IMR-90 (cell line): ENCODE measurements around the gene AFMID. TPM values are rescaled to one million over a fixed set of nuclear protein-coding genes. Genes with fewer than 3 reads are reported as not detected.

Experiments
- ATAC-seq: fragments of 200-7000 bp; cut with Tn5 transposase; 2 replicates; pipeline ENCODE4 v1.9.1; 2020; ENCODE audit warnings: low read depth, mild to moderate bottlenecking, moderate library complexity
- BruUV-seq: library from RNA; stranded (reverse); fragments of 400-500 nt; replicated peaks from 2 replicates; lab custom pipeline; 2021; lab: Mats Ljungman, UMichigan
- CTCF ChIA-PET: fragments of 300-600 bp; formaldehyde crosslinking; extraction: SDS; loops from one replicate; lab custom pipeline; 2021; ENCODE audit warnings: antibody characterized with exemption; lab: Yijun Ruan, JAX
- POLR2A ChIA-PET: fragments of 300-600 bp; sonication (Branson Sonifier 250); formaldehyde crosslinking; loops from one replicate; lab custom pipeline; 2022; ENCODE audit warnings: antibody characterized with exemption; ENCODE audit not compliant: unreplicated experiment; lab: Charles Lee
- DNase-seq: peaks from one replicate; pipeline ENCODE4 v3.0.0; 2013
- H2AFZ ChIP-seq: replicated peaks from 2 replicates; pipeline ENCODE3; 2013; ENCODE audit warnings: low read length, mild to moderate bottlenecking; ENCODE audit not compliant: poor library complexity
- H2AK5ac ChIP-seq: 2 replicates; pipeline ENCODE4 v1.6.1; 2013; ENCODE audit warnings: low read depth, low read length, inconsistent platforms
- H2AK9ac ChIP-seq: replicated peaks from 2 replicates; pipeline ENCODE3; 2013; ENCODE audit warnings: mild to moderate bottlenecking, low read depth, low read length, moderate library complexity; ENCODE audit not compliant: poor library complexity
- H2BK120ac ChIP-seq: 2 replicates; pipeline ENCODE4 v1.6.1; 2013; ENCODE audit warnings: low read depth, low read length, inconsistent platforms
- H2BK15ac ChIP-seq: 3 replicates; pipeline ENCODE4 v1.6.1; 2013; ENCODE audit warnings: low read depth, low read length, inconsistent platforms
- H2BK20ac ChIP-seq: 2 replicates; pipeline ENCODE4 v1.6.1; 2013; ENCODE audit warnings: low read depth, mild to moderate bottlenecking, inconsistent platforms, low read length, moderate library complexity
- H2BK5ac ChIP-seq: 2 replicates; pipeline ENCODE4 v1.6.1; 2013; ENCODE audit warnings: mild to moderate bottlenecking, low read depth, low read length, inconsistent platforms; ENCODE audit not compliant: poor library complexity, severe bottlenecking
- H3K14ac ChIP-seq: replicated peaks from 2 replicates; pipeline ENCODE4 v1.6.1; 2013; ENCODE audit warnings: low read depth, low read length, inconsistent platforms
- H3K18ac ChIP-seq: 2 replicates; pipeline ENCODE4 v1.6.1; 2013; ENCODE audit warnings: low read depth, low read length, control low read depth
- H3K23ac ChIP-seq: 2 replicates; pipeline ENCODE4 v1.6.1; 2013; ENCODE audit warnings: low read depth, low read length, inconsistent platforms
- H3K27ac ChIP-seq: 2 replicates; pipeline ENCODE4 v1.5.1; 2013; ENCODE audit warnings: mild to moderate bottlenecking, control low read depth, low read length; ENCODE audit not compliant: insufficient read depth
- H3K27me3 ChIP-seq: 2 replicates; pipeline ENCODE4 v1.6.1; 2013; ENCODE audit warnings: low read length; ENCODE audit not compliant: control insufficient read depth, insufficient read depth
- H3K36me3 ChIP-seq: 2 replicates; pipeline ENCODE4 v1.6.1; 2013; ENCODE audit warnings: low read length, mixed read lengths; ENCODE audit not compliant: control insufficient read depth, insufficient read depth
- H3K4ac ChIP-seq: 2 replicates; pipeline ENCODE4 v1.6.1; 2013; ENCODE audit warnings: low read depth, low read length, inconsistent platforms
- H3K4me1 ChIP-seq: 2 replicates; pipeline ENCODE4 v1.6.1; 2013; ENCODE audit warnings: low read length, mixed read lengths; ENCODE audit not compliant: control insufficient read depth, insufficient read depth
- H3K4me2 ChIP-seq: 2 replicates; pipeline ENCODE4 v1.6.1; 2013; ENCODE audit warnings: low read depth, mild to moderate bottlenecking, control low read depth, low read length, moderate library complexity
- H3K4me3 ChIP-seq: 2 replicates; pipeline ENCODE4 v1.5.1; 2013; ENCODE audit warnings: low read depth, mild to moderate bottlenecking, control low read depth, low read length, moderate library complexity; ENCODE audit not compliant: insufficient read depth
- H3K56ac ChIP-seq: 2 replicates; pipeline ENCODE4 v1.6.1; 2013; ENCODE audit warnings: low read length, inconsistent platforms; ENCODE audit not compliant: insufficient read depth; ENCODE audit errors: extremely low read depth
- H3K79me1 ChIP-seq, 2 experiments: 2 replicates each; pipeline ENCODE4 v1.6.1; 2013; ENCODE audit warnings: low read length in 2 of 2, inconsistent platforms in 1 of 2, low read depth in 1 of 2
- H3K9ac ChIP-seq: 2 replicates; pipeline ENCODE4 v1.6.1; 2013; ENCODE audit warnings: low read depth, low read length, control low read depth
- H3K9me1 ChIP-seq: 2 replicates; pipeline ENCODE4 v1.6.1; 2013; ENCODE audit warnings: low read length, inconsistent platforms; ENCODE audit not compliant: insufficient read depth
- H3K9me3 ChIP-seq: 2 replicates; pipeline ENCODE4 v1.6.1; 2013; ENCODE audit warnings: low read length; ENCODE audit not compliant: control insufficient read depth, insufficient read depth
- H4K20me1 ChIP-seq: 2 replicates; pipeline ENCODE4 v1.6.1; 2013; ENCODE audit warnings: low read length, inconsistent platforms; ENCODE audit not compliant: insufficient read depth
- H4K5ac ChIP-seq: 2 replicates; pipeline ENCODE4 v1.6.1; 2013; ENCODE audit warnings: mild to moderate bottlenecking, low read depth, low read length, control low read depth
- H4K8ac ChIP-seq, 2 experiments: 2 replicates each; pipeline ENCODE4 v1.6.1; 2013; ENCODE audit warnings: low read depth in 2 of 2, low read length in 2 of 2, control low read depth in 1 of 2, inconsistent platforms in 1 of 2
- H4K91ac ChIP-seq: 2 replicates; pipeline ENCODE4 v1.6.1; 2013; ENCODE audit warnings: low read depth, low read length, inconsistent platforms; ENCODE audit not compliant: insufficient read depth
- CEBPB ChIP-seq: IDR thresholded peaks from 2 replicates; pipeline ENCODE4 v1.6.1; 2012; ENCODE audit warnings: low read depth, low read length, improper control_type of control experiment
- CHD1 ChIP-seq: IDR thresholded peaks from 2 replicates; pipeline ENCODE4 v1.6.1; 2012; ENCODE audit warnings: low read depth, low read length, improper control_type of control experiment
- MAFK ChIP-seq: IDR thresholded peaks from 2 replicates; pipeline ENCODE4 v1.6.1; 2012; ENCODE audit warnings: low read depth, low read length, improper control_type of control experiment
- MAZ ChIP-seq: IDR thresholded peaks from 2 replicates; pipeline ENCODE4 v1.6.1; 2012; ENCODE audit warnings: low read depth, mild to moderate bottlenecking, low read length, improper control_type of control experiment, moderate library complexity, borderline replicate concordance
- MXI1 ChIP-seq: IDR thresholded peaks from 2 replicates; pipeline ENCODE4 v1.6.1; 2012; ENCODE audit warnings: low read depth, mild to moderate bottlenecking, low read length, moderate library complexity, borderline replicate concordance
- NFE2L2 ChIP-seq: fragments of 150-350 bp; IDR thresholded peaks from 2 replicates; pipeline ENCODE4 v1.6.1; 2016; ENCODE audit warnings: low read depth, mild to moderate bottlenecking, low read length
- POLR2A ChIP-seq: IDR thresholded peaks from 2 replicates; pipeline ENCODE4 v1.6.1; 2012; ENCODE audit warnings: mild to moderate bottlenecking, low read depth, low read length
- RAD21 ChIP-seq: IDR thresholded peaks from 2 replicates; pipeline ENCODE4 v1.6.1; 2012; ENCODE audit warnings: low read length, improper control_type of control experiment
- RCOR1 ChIP-seq: IDR thresholded peaks from 2 replicates; pipeline ENCODE4 v1.6.1; 2012; ENCODE audit warnings: mild to moderate bottlenecking, low read length, improper control_type of control experiment; ENCODE audit not compliant: insufficient replicate concordance
- RFX5 ChIP-seq: IDR thresholded peaks from 2 replicates; pipeline ENCODE4 v1.8.0; 2012; ENCODE audit warnings: low read depth, mild to moderate bottlenecking, low read length, moderate library complexity
- SMC3 ChIP-seq: fragments of 150-350 bp; IDR thresholded peaks from 2 replicates; pipeline ENCODE4 v1.6.1; 2016; ENCODE audit warnings: low read depth, mild to moderate bottlenecking, antibody characterized with exemption, low read length, moderate library complexity
- WGBS, 2 experiments: methylation state at CpG; one replicate each; pipeline versions ENCODE4 v1.1.5 to v1.1.7; 2013; ENCODE audit warnings: missing lambda C conversion rate in 2 of 2; ENCODE audit not compliant: insufficient read length in 1 of 2; ENCODE audit errors: extremely low coverage in 2 of 2; 5-methylcytosine and 5-hydroxymethylcytosine counted together
- dilution Hi-C: fragments of 300-500 bp; cut with HindIII; formaldehyde crosslinking; loops from one replicate; pipeline ENCODE4 v1.14.3; 2018; ENCODE audit warnings: low sequenced_read_pairs; ENCODE audit not compliant: unreplicated experiment
- in situ Hi-C: fragments of 300-500 bp; cut with MboI; formaldehyde crosslinking; loops from 3 replicates; pipeline ENCODE4 v1.14.3; 2019; ENCODE audit warnings: low sequenced_read_pairs, inconsistent platforms, mixed read lengths
- intact Hi-C: fragments of 100-400 bp; cut with micrococcal nuclease; formaldehyde crosslinking; loops from 2 replicates; pipeline ENCODE4 v1.10.0; 2022
- polyA plus RNA-seq, 3 experiments: library from polyadenylated mRNA; depleted of rRNA; stranded (reverse); fragments of >200 nt; gene quantifications; 2 replicates each; pipeline ENCODE4 v1.2.3, GENCODE V29; 2012; ENCODE audit warnings: low replicate concordance in 1 of 3
- total RNA-seq: library from RNA; depleted of rRNA; stranded (reverse); fragments of >200 nt; gene quantifications from 2 replicates; pipeline ENCODE4 v1.2.3, GENCODE V29; 2012
- TF ChIP-seq, protein P1 (sequence below): conservative IDR thresholded peaks from 2 replicates; pipeline ENCODE4 v1.5.1; 2012; ENCODE audit warnings: mild to moderate bottlenecking, low read depth, low read length, improper control_type of control experiment
- TF ChIP-seq, protein P2 (sequence below): fragments of 150-350 bp; IDR thresholded peaks from 2 replicates; pipeline ENCODE4 v1.6.1; 2017; ENCODE audit warnings: mild to moderate bottlenecking, antibody characterized with exemption, low read length, low read depth
- TF ChIP-seq, protein P3 (sequence below): fragments of 150-350 bp; IDR thresholded peaks from 2 replicates; pipeline ENCODE4 v1.6.1; 2016; ENCODE audit warnings: low read depth, mild to moderate bottlenecking, low read length, moderate library complexity, borderline replicate concordance

The AFMID gene
- total and polyA plus RNA-seq, 2 of the 4 experiments (the other 2 are of a cell fraction): 41.0 to 65.1 TPM

DNA sequence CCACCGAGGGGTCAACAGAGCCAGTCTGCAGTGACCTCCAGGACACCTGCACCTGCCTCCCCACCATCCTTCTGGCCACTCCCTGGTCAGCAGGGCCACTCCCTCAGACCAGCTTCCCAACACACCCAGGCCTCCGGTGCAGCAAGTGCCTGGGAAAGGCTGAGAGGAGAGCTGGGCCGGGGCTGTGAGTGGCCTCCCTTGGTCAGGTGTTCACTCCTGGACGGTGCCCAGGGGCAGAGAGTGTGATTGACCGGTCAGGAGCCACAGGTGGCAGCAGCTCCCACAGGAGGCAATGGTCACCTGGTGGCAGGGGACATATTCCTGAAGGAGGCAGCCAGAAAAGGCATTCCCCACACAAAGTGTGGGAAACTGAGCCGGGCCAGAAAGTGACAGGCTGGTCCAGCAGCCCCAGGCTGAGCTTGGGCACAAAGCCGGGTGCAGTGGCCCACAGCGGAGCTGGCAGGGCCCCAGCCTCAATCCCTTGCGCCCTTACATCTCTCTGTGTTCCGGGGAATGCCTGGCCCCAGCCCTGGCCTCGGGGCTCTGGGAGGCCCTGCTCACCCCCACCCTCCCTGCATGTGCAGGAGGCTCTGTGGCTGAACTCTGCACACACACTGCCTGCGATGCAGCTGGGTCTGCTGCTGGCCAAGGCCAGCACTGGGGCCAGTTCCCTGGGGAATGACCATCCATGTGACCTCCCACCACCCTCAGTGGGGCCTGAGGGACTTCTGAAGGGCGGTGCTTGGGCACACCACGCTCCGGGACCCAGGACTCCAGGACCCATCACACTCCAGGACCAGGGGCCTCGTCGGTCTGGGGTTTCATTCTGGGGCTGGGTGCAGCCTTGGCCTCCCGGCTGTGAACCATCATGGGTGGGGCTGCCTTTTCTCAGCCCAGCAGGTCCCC is 42.2 kb upstream of the AFMID start:
- Histone ChIP-seq H3K4me1 (peaks cover 3% of the 10 kb centered on the region; the same call in 1 of the 2 replicates), H2BK120ac (no peak overlapping the region), H3K9ac (no peak overlapping the region), H4K5ac (no peak overlapping the region), H2BK5ac (no peak overlapping the region), H3K23ac (no peak overlapping the region), H3K9me1 (no peaks in the 10 kb centered on the region), H3K9me3 (no peaks in the 10 kb centered on the region), H3K27ac (no peak overlapping the region), H2AK9ac (no peak overlapping the region), H4K91ac (no peak overlapping the region), H2AK5ac (no peak overlapping the region), H3K4me2 (no peak overlapping the region), H4K20me1 (no peaks in the 10 kb centered on the region), H2BK20ac (no peak overlapping the region), H3K4ac (no peak overlapping the region), H4K8ac (no peak overlapping the region), H3K14ac (no peak overlapping the region), H3K4me3 (no peak overlapping the region), H2AFZ (no peak overlapping the region), H2BK15ac (no peak overlapping the region), H3K27me3 (no peaks in the 10 kb centered on the region; the same call in 1 of the 2 replicates), H3K56ac (no peak overlapping the region), H3K79me1 (no peaks in the 10 kb centered on the region), H3K36me3 (no peaks in the 10 kb centered on the region), H3K18ac (no peak overlapping the region)
- ATAC-seq (no peak), DNase-seq (no peak)
- WGBS, 2 experiments: 77% methylated on average over 8 of the region's 18 CpGs; no CpG with 5 or more reads in 1 of the 2 experiments
- ChIA-PET CTCF (interaction anchor here (1.1 kb wide), 1 partner anchor 31 kb away, joined by 5 read pairs; no protein-coding TSS in a partner anchor), POLR2A (no interaction called here)
- in situ Hi-C loops: no loop called here
- no TSS peak for BruUV-seq
- intact Hi-C loops: no loop called here
- dilution Hi-C loops: no loop called here
- TF ChIP-seq NFE2L2 (no peak), CHD1 (no peak), MAZ (no peak), RCOR1 (no peak), RAD21 (no peak), MAFK (no peak), SMC3 (no peak), RFX5 (no peak), MXI1 (no peak), CEBPB (no peak), POLR2A (no peak)
- TF ChIP-seq, protein P1, sequence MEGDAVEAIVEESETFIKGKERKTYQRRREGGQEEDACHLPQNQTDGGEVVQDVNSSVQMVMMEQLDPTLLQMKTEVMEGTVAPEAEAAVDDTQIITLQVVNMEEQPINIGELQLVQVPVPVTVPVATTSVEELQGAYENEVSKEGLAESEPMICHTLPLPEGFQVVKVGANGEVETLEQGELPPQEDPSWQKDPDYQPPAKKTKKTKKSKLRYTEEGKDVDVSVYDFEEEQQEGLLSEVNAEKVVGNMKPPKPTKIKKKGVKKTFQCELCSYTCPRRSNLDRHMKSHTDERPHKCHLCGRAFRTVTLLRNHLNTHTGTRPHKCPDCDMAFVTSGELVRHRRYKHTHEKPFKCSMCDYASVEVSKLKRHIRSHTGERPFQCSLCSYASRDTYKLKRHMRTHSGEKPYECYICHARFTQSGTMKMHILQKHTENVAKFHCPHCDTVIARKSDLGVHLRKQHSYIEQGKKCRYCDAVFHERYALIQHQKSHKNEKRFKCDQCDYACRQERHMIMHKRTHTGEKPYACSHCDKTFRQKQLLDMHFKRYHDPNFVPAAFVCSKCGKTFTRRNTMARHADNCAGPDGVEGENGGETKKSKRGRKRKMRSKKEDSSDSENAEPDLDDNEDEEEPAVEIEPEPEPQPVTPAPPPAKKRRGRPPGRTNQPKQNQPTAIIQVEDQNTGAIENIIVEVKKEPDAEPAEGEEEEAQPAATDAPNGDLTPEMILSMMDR: no peak
- TF ChIP-seq, protein P2, sequence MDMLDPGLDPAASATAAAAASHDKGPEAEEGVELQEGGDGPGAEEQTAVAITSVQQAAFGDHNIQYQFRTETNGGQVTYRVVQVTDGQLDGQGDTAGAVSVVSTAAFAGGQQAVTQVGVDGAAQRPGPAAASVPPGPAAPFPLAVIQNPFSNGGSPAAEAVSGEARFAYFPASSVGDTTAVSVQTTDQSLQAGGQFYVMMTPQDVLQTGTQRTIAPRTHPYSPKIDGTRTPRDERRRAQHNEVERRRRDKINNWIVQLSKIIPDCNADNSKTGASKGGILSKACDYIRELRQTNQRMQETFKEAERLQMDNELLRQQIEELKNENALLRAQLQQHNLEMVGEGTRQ: no peak
- TF ChIP-seq, protein P3, sequence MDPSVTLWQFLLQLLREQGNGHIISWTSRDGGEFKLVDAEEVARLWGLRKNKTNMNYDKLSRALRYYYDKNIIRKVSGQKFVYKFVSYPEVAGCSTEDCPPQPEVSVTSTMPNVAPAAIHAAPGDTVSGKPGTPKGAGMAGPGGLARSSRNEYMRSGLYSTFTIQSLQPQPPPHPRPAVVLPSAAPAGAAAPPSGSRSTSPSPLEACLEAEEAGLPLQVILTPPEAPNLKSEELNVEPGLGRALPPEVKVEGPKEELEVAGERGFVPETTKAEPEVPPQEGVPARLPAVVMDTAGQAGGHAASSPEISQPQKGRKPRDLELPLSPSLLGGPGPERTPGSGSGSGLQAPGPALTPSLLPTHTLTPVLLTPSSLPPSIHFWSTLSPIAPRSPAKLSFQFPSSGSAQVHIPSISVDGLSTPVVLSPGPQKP: no peak
